Natural killer cell (primary cell): ENCODE data around the gene ZFP62. TPM values are rescaled to one million over a fixed set of nuclear protein-coding genes. Genes with fewer than 3 reads are reported as not detected.

ENCODE experiments used
- ATAC-seq, 3 donors: fragments of 150-1000 bp in 2 of 3; fragments of 200-7000 bp in 1 of 3; cut with Tn5 transposase; 1 replicate in 1 of 3; 2 replicates in 2 of 3; pipeline ENCODE4 v1.10.0; 2021; ENCODE audit warnings: mild to moderate bottlenecking in 2 of 3, moderate library complexity in 2 of 3
- DNase-seq, 2 donors: peaks; one replicate each; pipeline versions ENCODE4 v3.0.0 to v3.0.0-alpha.2; 2013 to 2021; ENCODE audit warnings: mixed read lengths in 1 of 2
- H3K27ac ChIP-seq: one replicate; pipeline ENCODE4 v1.5.1; 2013; ENCODE audit warnings: mild to moderate bottlenecking, low read length
- H3K27me3 ChIP-seq: one replicate; pipeline ENCODE4 v1.6.1; 2013; ENCODE audit warnings: low read length; ENCODE audit not compliant: control insufficient read depth, insufficient read depth
- H3K36me3 ChIP-seq: one replicate; pipeline ENCODE4 v1.6.1; 2013; ENCODE audit warnings: low read length; ENCODE audit not compliant: control insufficient read depth, insufficient read depth
- H3K4me1 ChIP-seq: one replicate; pipeline ENCODE4 v1.6.1; 2013; ENCODE audit warnings: low read length; ENCODE audit not compliant: control insufficient read depth, insufficient read depth
- H3K4me3 ChIP-seq: one replicate; pipeline ENCODE4 v1.5.1; 2013; ENCODE audit warnings: low read length
- H3K9me3 ChIP-seq: one replicate; pipeline ENCODE4 v1.6.1; 2013; ENCODE audit warnings: low read length; ENCODE audit not compliant: control insufficient read depth, insufficient read depth
- H3K27ac Mint-ChIP-seq, 2 donors: one replicate each; pipeline ENCODE4 v1.8.0; 2022; ENCODE audit warnings: mild to moderate bottlenecking in 2 of 2, mixed read lengths in 2 of 2, moderate library complexity in 1 of 2
- H3K27me3 Mint-ChIP-seq, 2 donors: one replicate each; pipeline ENCODE4 v1.8.0; 2022; ENCODE audit warnings: low read depth in 2 of 2, mixed read lengths in 2 of 2
- H3K36me3 Mint-ChIP-seq: one replicate; pipeline ENCODE4 v1.8.0; 2022; ENCODE audit warnings: mixed read lengths
- H3K4me1 Mint-ChIP-seq, 2 donors: one replicate each; pipeline ENCODE4 v1.8.0; 2022; ENCODE audit warnings: mixed read lengths in 2 of 2
- H3K4me3 Mint-ChIP-seq: one replicate; pipeline ENCODE4 v1.8.0; 2022; ENCODE audit warnings: mild to moderate bottlenecking, moderate library complexity, mixed read lengths
- H3K9me3 Mint-ChIP-seq, 2 donors: one replicate each; pipeline ENCODE4 v1.8.0; 2022; ENCODE audit warnings: mixed read lengths in 2 of 2
- CTCF ChIP-seq: fragments of 200-600 bp; IDR thresholded peaks from one replicate; pipeline ENCODE4 v1.8.0; 2022; ENCODE audit warnings: antibody characterized with exemption
- WGBS: methylation state at CpG from one replicate; pipeline ENCODE4 v1.1.7; 2013; ENCODE audit warnings: missing lambda C conversion rate; ENCODE audit not compliant: insufficient coverage; 5-methylcytosine and 5-hydroxymethylcytosine counted together
- intact Hi-C: fragments of 100-400 bp; cut with micrococcal nuclease; formaldehyde crosslinking; loops from one replicate; pipeline ENCODE4 v1.14.2; 2022
- total RNA-seq, 4 donors: library from RNA; stranded (reverse); fragments of 120-200 nt in 1 of 4; gene quantifications; one replicate each; pipeline versions ENCODE4 v1.2.3 to v1.2.4, GENCODE V29; 2013 to 2022

The ZFP62 gene
- total RNA-seq, 3 donors from 2014 or later (not counting 1 experiment from before 2014, with no cell fraction given), result 16.6 to 21.0 (median 20.3) TPM

- intact Hi-C loops, result no loop called here
- no peak overlapping the region for H3K27ac Mint-ChIP-seq
- Histone ChIP-seq H3K4me1 (no peaks in the 10 kb centered on the region), H3K36me3 (peaks cover 12% of the 10 kb centered on the region), H3K27ac (no peak overlapping the region), H3K9me3 (peaks cover 14% of the 10 kb centered on the region), H3K4me3 (no peak overlapping the region), H3K27me3 (no peaks in the 10 kb centered on the region)
- H3K4me3 Mint-ChIP-seq, result no peak overlapping the region
- no peak for TF ChIP-seq CTCF
- ATAC-seq, result no peak
- no peak for DNase-seq
- peaks cover 4 to 12% of the 10 kb centered on the region in 2 donors for H3K4me1 Mint-ChIP-seq
- peaks cover 23% of the 10 kb centered on the region for H3K36me3 Mint-ChIP-seq
- H3K9me3 Mint-ChIP-seq, result peaks cover 0 to 6% of the 10 kb centered on the region in 2 donors
- 100% methylated on average over 1 of the region's 1 CpG for WGBS
- H3K27me3 Mint-ChIP-seq, result no peaks in the 10 kb centered on the region
Measured at GRCh38 chr5:180844858-180845257, 16.2 kb downstream of the ZFP62 start.

- 85% methylated on average over 3 of the region's 3 CpGs for WGBS
- H3K27me3 Mint-ChIP-seq, result no peaks in the 10 kb centered on the region
- no peak overlapping the region for H3K4me3 Mint-ChIP-seq
- Histone ChIP-seq H3K27ac (no peak overlapping the region), H3K4me1 (no peaks in the 10 kb centered on the region), H3K9me3 (peaks cover 10% of the 10 kb centered on the region), H3K27me3 (no peaks in the 10 kb centered on the region), H3K36me3 (peaks cover 7% of the 10 kb centered on the region), H3K4me3 (no peak overlapping the region)
- H3K4me1 Mint-ChIP-seq, result peaks cover 4 to 12% of the 10 kb centered on the region in 2 donors
- no peak overlapping the region for H3K27ac Mint-ChIP-seq
- intact Hi-C loops, result no loop called here
- peaks cover 19% of the 10 kb centered on the region for H3K36me3 Mint-ChIP-seq
- DNase-seq, result no peak
- no peak for TF ChIP-seq CTCF
- no peak for ATAC-seq
- peaks cover 0 to 6% of the 10 kb centered on the region in 2 donors for H3K9me3 Mint-ChIP-seq
Measured at GRCh38 chr5:180844432-180844831, 16.6 kb downstream of the ZFP62 start.

- Mint-ChIP-seq H3K36me3 (no peaks in the 10 kb centered on the region), H3K9me3 (no peaks in the 10 kb centered on the region), H3K4me1 (peaks cover 6% of the 10 kb centered on the region in 2 donors), H3K4me3 (no peak overlapping the region), H3K27ac (no peak overlapping the region), H3K27me3 (no peaks in the 10 kb centered on the region)
- Histone ChIP-seq H3K9me3 (no peaks in the 10 kb centered on the region), H3K4me3 (no peak overlapping the region), H3K36me3 (peaks cover 30% of the 10 kb centered on the region), H3K27ac (no peak overlapping the region), H3K4me1 (no peaks in the 10 kb centered on the region), H3K27me3 (no peaks in the 10 kb centered on the region)
- ATAC-seq (no peak), DNase-seq (no peak)
- intact Hi-C loops, result no loop called here
- WGBS, result 99% methylated on average over 3 of the region's 3 CpGs
- TF ChIP-seq CTCF, result no peak
Measured at GRCh38 chr5:180839935-180840334, 21.1 kb downstream of the ZFP62 start.

- ATAC-seq, result no peak
Measured at GRCh38 chr5:180839227-180839626, 21.8 kb downstream of the ZFP62 start.

More at GRCh38 chr5:180839227-180839626, 21.8 kb downstream of the ZFP62 start:
- Histone ChIP-seq H3K36me3 (peaks cover 37% of the 10 kb centered on the region), H3K9me3 (no peaks in the 10 kb centered on the region), H3K4me1 (no peaks in the 10 kb centered on the region), H3K4me3 (no peak overlapping the region), H3K27me3 (no peaks in the 10 kb centered on the region), H3K27ac (no peak overlapping the region)
- Mint-ChIP-seq H3K36me3 (no peaks in the 10 kb centered on the region), H3K9me3 (no peaks in the 10 kb centered on the region), H3K4me3 (no peak overlapping the region), H3K4me1 (peaks cover 8 to 13% of the 10 kb centered on the region in 2 donors), H3K27me3 (no peaks in the 10 kb centered on the region), H3K27ac (no peak overlapping the region)
- TF ChIP-seq CTCF, result no peak
- no peak for DNase-seq
- 98% methylated on average over 2 of the region's 2 CpGs for WGBS
- intact Hi-C loops, result no loop called here
